H1 (cell line): ENCODE data around the gene ELAPOR1. TPM values are rescaled to one million over a fixed set of nuclear protein-coding genes. Genes with fewer than 3 reads are reported as not detected.

Source experiments
- ATF2 ChIP-seq: IDR thresholded peaks from 2 replicates; pipeline ENCODE4 v1.6.1; 2012; ENCODE audit warnings: low read length, inconsistent platforms
- CHD1 ChIP-seq: IDR thresholded peaks from 2 replicates; pipeline ENCODE4 v1.6.1; 2012; ENCODE audit warnings: low read depth, low read length, improper control_type of control experiment
- CHD2 ChIP-seq: IDR thresholded peaks from 2 replicates; pipeline ENCODE4 v1.6.1; 2012; ENCODE audit warnings: low read length, improper control_type of control experiment
- CREB1 ChIP-seq: IDR thresholded peaks from 2 replicates; pipeline ENCODE4 v1.6.1; 2012; ENCODE audit warnings: inconsistent platforms
- CTCF ChIP-seq, 3 experiments: IDR thresholded peaks; 1 replicate in 2 of 3; 2 replicates in 1 of 3; pipeline versions ENCODE4 v1.5.1 to v1.6.1; 2011; ENCODE audit warnings: low read length in 3 of 3, mild to moderate bottlenecking in 3 of 3, inconsistent platforms in 2 of 3, low read depth in 1 of 3, moderate library complexity in 1 of 3; ENCODE audit not compliant: insufficient read depth in 1 of 3; ENCODE audit errors: control extremely low read depth in 1 of 3
- EZH2 ChIP-seq: fragments of 200-600 bp; sonication (generic); IDR thresholded peaks from 2 replicates; pipeline ENCODE4 v1.7.1; 2012; ENCODE audit warnings: low read depth, mild to moderate bottlenecking, moderate library complexity, low read length, inconsistent platforms; ENCODE audit not compliant: severe bottlenecking
- GABPA ChIP-seq: IDR thresholded peaks from 2 replicates; pipeline ENCODE4 v1.6.1; 2011; ENCODE audit warnings: mild to moderate bottlenecking, low read length, moderate library complexity, borderline replicate concordance; ENCODE audit not compliant: insufficient read depth
- KDM4A ChIP-seq: IDR thresholded peaks from one replicate; pipeline ENCODE4 v1.7.1; 2012; ENCODE audit warnings: low read depth, mild to moderate bottlenecking, moderate library complexity, low read length, inconsistent platforms; ENCODE audit not compliant: severe bottlenecking
- KDM5A ChIP-seq: fragments of 200-600 bp; IDR thresholded peaks from 2 replicates; pipeline ENCODE4 v1.7.1; 2012; ENCODE audit warnings: mild to moderate bottlenecking, low read length, inconsistent platforms, mixed read lengths
- MAFK ChIP-seq: IDR thresholded peaks from 2 replicates; pipeline ENCODE4 v1.6.1; 2012; ENCODE audit warnings: low read depth, mild to moderate bottlenecking, improper control_type of control experiment, low read length
- POLR2A ChIP-seq, 2 experiments: IDR thresholded peaks; 1 replicate in 1 of 2; 2 replicates in 1 of 2; pipeline ENCODE4 v1.6.1; 2011; ENCODE audit warnings: low read depth in 2 of 2, low read length in 2 of 2, mild to moderate bottlenecking in 2 of 2; ENCODE audit errors: control extremely low read depth in 1 of 2
- POLR2AphosphoS5 ChIP-seq: IDR thresholded peaks from 2 replicates; pipeline ENCODE4 v1.6.1; 2011; ENCODE audit warnings: low read depth, low read length
- RAD21 ChIP-seq, 2 experiments: IDR thresholded peaks in 1 of 2; conservative IDR thresholded peaks in 1 of 2; 2 replicates each; pipeline ENCODE4 v1.6.1; 2011; ENCODE audit warnings: low read depth in 2 of 2, low read length in 2 of 2, improper control_type of control experiment in 1 of 2, inconsistent platforms in 1 of 2, mild to moderate bottlenecking in 1 of 2, moderate library complexity in 1 of 2
- SIN3A ChIP-seq, 2 experiments: IDR thresholded peaks in 1 of 2; conservative IDR thresholded peaks in 1 of 2; 2 replicates each; pipeline ENCODE4 v1.6.1; 2011 to 2012; ENCODE audit warnings: low read length in 2 of 2, improper control_type of control experiment in 1 of 2, low read depth in 1 of 2, mild to moderate bottlenecking in 1 of 2
- SP2 ChIP-seq: IDR thresholded peaks from 2 replicates; pipeline ENCODE4 v1.6.1; 2012; ENCODE audit warnings: mild to moderate bottlenecking, low read length, inconsistent platforms
- SUZ12 ChIP-seq: fragments of 200-600 bp; sonication (generic); IDR thresholded peaks from 2 replicates; pipeline ENCODE4 v1.6.1; 2012; ENCODE audit warnings: mild to moderate bottlenecking, inconsistent platforms, low read length, moderate library complexity, mixed read lengths
- TAF1 ChIP-seq: IDR thresholded peaks from 2 replicates; pipeline ENCODE4 v1.6.1; 2011; ENCODE audit warnings: mild to moderate bottlenecking, low read depth, low read length
- polyA plus RNA-seq, 7 experiments: library from polyadenylated mRNA; depleted of rRNA in 3 of 7; stranded (reverse) in 5 of 7; unstranded in 2 of 7; fragments of >200 nt in 5 of 7; fragments of 200-250 nt in 2 of 7; gene quantifications; 1 replicate in 5 of 7; 2 replicates in 1 of 7; 4 replicates in 1 of 7; pipeline versions ENCODE4 v1.2.1 to v1.2.3, GENCODE V29; 2011 to 2013; ENCODE audit warnings: missing spikeins in 2 of 7, mixed read lengths in 2 of 7
- total RNA-seq: library from RNA; stranded (reverse); fragmentation: NEBNext Ultra II Directional; extraction: Animal tissue kit (Norgen Biotek cat#: 25700); gene quantifications from 2 replicates; pipeline ENCODE4 v1.2.1, GENCODE V29; 2021
- TF ChIP-seq, protein P1 (sequence below): IDR thresholded peaks from 2 replicates; pipeline ENCODE4 v1.6.1; 2011; ENCODE audit warnings: low read depth, mild to moderate bottlenecking, low read length; ENCODE audit not compliant: insufficient read depth

Gene ELAPOR1
- total and polyA plus RNA-seq, 2 of the 8 experiments (the other 6 are each of a cell fraction or from before 2014, with no cell fraction given), result 1.2 to 2.5 TPM

DNA sequence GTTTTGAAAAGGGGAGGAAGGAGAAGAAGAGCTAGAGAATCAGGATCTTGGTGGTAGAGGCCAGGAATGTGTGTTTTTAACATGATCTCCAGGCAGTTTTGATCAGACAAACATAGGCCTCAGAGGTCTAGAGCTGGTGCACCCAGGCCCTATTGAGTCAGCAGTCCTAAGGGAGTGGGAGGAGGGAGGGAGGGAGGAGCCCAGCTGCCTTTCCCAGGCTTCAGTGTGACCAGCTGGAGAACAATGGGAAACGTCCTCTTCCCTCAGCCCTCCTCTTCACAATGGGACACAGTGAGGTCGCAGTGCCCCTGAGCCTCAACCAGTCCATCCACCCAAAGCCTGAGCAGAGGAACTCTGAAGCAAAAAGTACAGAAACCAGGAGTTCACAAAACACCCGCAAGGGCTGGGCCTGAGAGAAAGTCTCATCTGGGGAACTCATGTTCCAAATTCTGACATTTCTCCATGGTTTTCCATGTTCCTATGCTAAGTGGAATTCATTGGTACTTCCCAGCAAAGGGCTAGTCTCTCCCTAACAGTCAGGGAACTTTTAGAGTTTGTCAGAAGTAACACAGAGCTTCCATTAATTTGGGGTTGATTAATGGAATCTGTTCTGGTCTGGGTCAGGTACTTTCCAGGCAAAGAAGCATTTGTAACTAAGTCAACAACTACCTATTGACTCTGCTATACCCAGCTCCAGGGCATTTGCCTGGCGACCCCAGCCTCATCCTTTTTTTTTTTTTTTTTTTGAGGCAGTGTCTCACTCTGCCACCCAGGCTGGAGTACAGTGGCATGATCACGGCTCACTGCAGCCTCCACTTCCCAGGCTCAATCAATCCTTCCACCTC is 37.5 kb downstream of the ELAPOR1 start (continued):
- no peak for TF ChIP-seq CTCF (IDR thresholded peaks at IDR 0.05; ENCODE audit: control extremely low read depth in 1 of 3, insufficient read depth in 1 of 3, low read depth in 1 of 3, low read length in 3 of 3)
- TF ChIP-seq GABPA, result no peak
- 0 out of 3 replicates have a peak, but pooled peaks of 1 of the 2 experiments have one; percentile 38 for TF ChIP-seq POLR2A (IDR thresholded peaks at IDR 0.05; ENCODE audit: control extremely low read depth in 1 of 2, low read depth in 2 of 2, low read length in 2 of 2)
- no peak for TF ChIP-seq ATF2
- TF ChIP-seq EZH2, result no peak
- TF ChIP-seq KDM4A, result no peak
- TF ChIP-seq CHD1, result no peak
- TF ChIP-seq POLR2AphosphoS5, result peak; percentile 31; the same call in 1 of the 2 replicates
- TF ChIP-seq TAF1, result 0 out of 2 replicates have a peak, but pooled peaks have one; percentile 32
- no peak for TF ChIP-seq RAD21 (IDR thresholded peaks at IDR 0.05 in 1 of 2, conservative IDR thresholded peaks at IDR 0.05 in 1 of 2; ENCODE audit: low read depth in 2 of 2, low read length in 2 of 2)
- TF ChIP-seq CHD2, result no peak
- TF ChIP-seq SUZ12, result no peak
- no peak for TF ChIP-seq KDM5A
- TF ChIP-seq SP2, result no peak
- peak; percentile 29; the same call in 1 of the 2 replicates for TF ChIP-seq MAFK
- TF ChIP-seq SIN3A (conservative IDR thresholded peaks at IDR 0.05 in 1 of 2, IDR thresholded peaks at IDR 0.05 in 1 of 2; ENCODE audit: low read depth in 1 of 2, low read length in 2 of 2), result no peak
- TF ChIP-seq CREB1, result no peak
- TF ChIP-seq, protein P1, sequence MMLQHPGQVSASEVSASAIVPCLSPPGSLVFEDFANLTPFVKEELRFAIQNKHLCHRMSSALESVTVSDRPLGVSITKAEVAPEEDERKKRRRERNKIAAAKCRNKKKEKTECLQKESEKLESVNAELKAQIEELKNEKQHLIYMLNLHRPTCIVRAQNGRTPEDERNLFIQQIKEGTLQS, result no peak
